ENCODE results near the gene CP. TPM values are rescaled to one million over a fixed set of nuclear protein-coding genes. Genes with fewer than 3 reads are reported as not detected.
A peak's percentile ranks its signal among the peaks of the same experiment; 100 is the strongest.

CP gene
- total and polyA plus RNA-seq, 2 of the 13 experiments (the other 11 are each of a cell fraction or from before 2014, with no cell fraction given): 42.6 to 789 TPM

GRCh38 chr3:149221783-149222517, at the start of gene CP (continued):
- peak; percentile 63; the same call in 1 of the 2 replicates for TF ChIP-seq HMGXB3 (CRISPR knock-in tag; IDR thresholded peaks at IDR 0.05; ENCODE audit: borderline replicate concordance)
- 0 out of 2 replicates have a peak, but pooled peaks have one; percentile 21 for TF ChIP-seq ARID3A (IDR thresholded peaks at IDR 0.05; ENCODE audit: low read depth, low read length)
- peak; percentile 88 for TF ChIP-seq ISL2 (CRISPR knock-in tag; IDR thresholded peaks at IDR 0.05)
- no peak for TF ChIP-seq ZC3H13 (CRISPR knock-in tag; IDR thresholded peaks at IDR 0.05)
- peak; percentile 71; the same call in 1 of the 2 replicates for TF ChIP-seq TGIF2 (CRISPR knock-in tag; IDR thresholded peaks at IDR 0.05)
- no peak for TF ChIP-seq ZFP36L2 (CRISPR knock-in tag; IDR thresholded peaks at IDR 0.05)
- TF ChIP-seq ZGPAT (CRISPR knock-in tag; IDR thresholded peaks at IDR 0.05): peak; percentile 79
- TF ChIP-seq SIN3B (IDR thresholded peaks at IDR 0.05; ENCODE audit: low read length): no peak
- TF ChIP-seq ZNF800 (CRISPR knock-in tag; IDR thresholded peaks at IDR 0.05): no peak
- TF ChIP-seq ZMYM4 (CRISPR knock-in tag; IDR thresholded peaks at IDR 0.05): peak; percentile 47; the same call in 1 of the 2 replicates
- no peak for TF ChIP-seq ZNF30 (CRISPR knock-in tag; IDR thresholded peaks at IDR 0.05)
- peak; percentile 26; the same call in 1 of the 2 replicates for TF ChIP-seq YEATS2 (CRISPR knock-in tag; IDR thresholded peaks at IDR 0.05; ENCODE audit: borderline replicate concordance)
- TF ChIP-seq ZSCAN25 (CRISPR knock-in tag; IDR thresholded peaks at IDR 0.05): no peak
- no peak for TF ChIP-seq ZNF549 (CRISPR knock-in tag; IDR thresholded peaks at IDR 0.05)
- peak; percentile 79 for TF ChIP-seq THRA (CRISPR knock-in tag; IDR thresholded peaks at IDR 0.05; ENCODE audit: borderline replicate concordance)
- TF ChIP-seq SRF (IDR thresholded peaks at IDR 0.05; ENCODE audit: low read depth, low read length): no peak
- TF ChIP-seq RARG (CRISPR knock-in tag; IDR thresholded peaks at IDR 0.05; ENCODE audit: low read depth): no peak
- TF ChIP-seq ZNF841 (CRISPR knock-in tag; IDR thresholded peaks at IDR 0.05; ENCODE audit: borderline replicate concordance): no peak
- no peak for TF ChIP-seq ZNF354B (CRISPR knock-in tag; IDR thresholded peaks at IDR 0.05)

Measured in HepG2 (cell line).